ENCODE results near the gene OR1C1.

OR1C1 gene

DNA sequence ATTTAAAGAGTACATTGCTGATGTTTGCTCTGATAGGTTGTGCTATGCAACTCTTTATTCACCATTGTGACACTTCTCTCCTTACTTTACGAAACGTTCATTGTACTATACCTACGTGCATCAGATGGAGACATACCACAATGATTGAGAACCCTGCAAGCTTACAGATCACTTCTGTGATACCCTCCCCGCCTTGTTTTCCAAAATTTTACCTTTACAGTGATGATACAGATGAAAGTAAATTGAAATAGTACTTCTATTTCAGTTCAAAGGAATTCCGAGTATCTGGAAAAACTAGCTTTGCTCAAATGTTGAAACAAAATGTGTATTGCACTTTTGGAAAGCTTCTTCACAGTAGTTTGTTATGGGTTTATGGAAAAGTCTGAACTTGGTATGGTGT, 18.6 kb downstream of the OR1C1 start:
- Histone ChIP-seq H3K27me3 (ENCODE audit: low read depth, low read length) (peaks cover 8% of the 10 kb centered on the region), H3K36me3 (replicated peaks; ENCODE audit: low read depth, low read length) (no peaks in the 10 kb centered on the region), H4K20me1 (ENCODE audit: insufficient read depth, low read length) (no peaks in the 10 kb centered on the region), H3K4me2 (ENCODE audit: low read length) (no peak overlapping the region), H3K9me3 (ENCODE audit: insufficient read depth, low read length) (no peaks in the 10 kb centered on the region), H3K9ac (ENCODE audit: low read length) (no peak overlapping the region), H3K4me1 (ENCODE audit: low read length) (no peaks in the 10 kb centered on the region), H3K27ac (ENCODE audit: low read length) (no peak overlapping the region), H2AFZ (ENCODE audit: low read depth, low read length) (no peak overlapping the region), H3K79me2 (ENCODE audit: low read length) (no peaks in the 10 kb centered on the region), H3K4me3 (ENCODE audit: low read length) (no peak overlapping the region)
- TF ChIP-seq, protein P1, sequence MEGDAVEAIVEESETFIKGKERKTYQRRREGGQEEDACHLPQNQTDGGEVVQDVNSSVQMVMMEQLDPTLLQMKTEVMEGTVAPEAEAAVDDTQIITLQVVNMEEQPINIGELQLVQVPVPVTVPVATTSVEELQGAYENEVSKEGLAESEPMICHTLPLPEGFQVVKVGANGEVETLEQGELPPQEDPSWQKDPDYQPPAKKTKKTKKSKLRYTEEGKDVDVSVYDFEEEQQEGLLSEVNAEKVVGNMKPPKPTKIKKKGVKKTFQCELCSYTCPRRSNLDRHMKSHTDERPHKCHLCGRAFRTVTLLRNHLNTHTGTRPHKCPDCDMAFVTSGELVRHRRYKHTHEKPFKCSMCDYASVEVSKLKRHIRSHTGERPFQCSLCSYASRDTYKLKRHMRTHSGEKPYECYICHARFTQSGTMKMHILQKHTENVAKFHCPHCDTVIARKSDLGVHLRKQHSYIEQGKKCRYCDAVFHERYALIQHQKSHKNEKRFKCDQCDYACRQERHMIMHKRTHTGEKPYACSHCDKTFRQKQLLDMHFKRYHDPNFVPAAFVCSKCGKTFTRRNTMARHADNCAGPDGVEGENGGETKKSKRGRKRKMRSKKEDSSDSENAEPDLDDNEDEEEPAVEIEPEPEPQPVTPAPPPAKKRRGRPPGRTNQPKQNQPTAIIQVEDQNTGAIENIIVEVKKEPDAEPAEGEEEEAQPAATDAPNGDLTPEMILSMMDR (IDR thresholded peaks at IDR 0.05; ENCODE audit: low read depth, low read length): no peak
- TF ChIP-seq EZH2phosphoT487 (IDR thresholded peaks at IDR 0.05; ENCODE audit: low read depth): no peak

DNA sequence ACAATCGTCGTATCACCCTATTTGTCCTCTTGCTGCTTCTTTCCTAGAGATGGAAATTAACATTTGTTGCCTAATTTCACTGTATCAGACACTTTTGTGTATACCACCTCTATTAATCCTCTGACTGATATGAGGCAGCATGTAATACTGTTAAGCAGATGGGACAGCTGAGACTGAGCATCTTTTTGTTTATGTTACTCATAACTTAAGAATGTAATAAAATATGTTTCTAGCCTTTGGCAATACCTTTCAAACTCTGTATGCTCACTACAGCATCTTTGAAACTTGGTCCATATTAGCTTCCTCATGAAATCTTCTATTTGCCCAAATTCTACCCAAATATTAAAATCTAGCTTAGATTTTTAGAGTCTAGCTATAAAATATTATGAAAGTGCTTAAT, 19.6 kb downstream of the OR1C1 start:
- Histone ChIP-seq H3K36me3 (replicated peaks; ENCODE audit: low read depth, low read length) (no peaks in the 10 kb centered on the region), H3K9me3 (ENCODE audit: insufficient read depth, low read length) (no peaks in the 10 kb centered on the region), H4K20me1 (ENCODE audit: insufficient read depth, low read length) (no peaks in the 10 kb centered on the region), H3K27ac (ENCODE audit: low read length) (no peak overlapping the region), H3K79me2 (ENCODE audit: low read length) (no peaks in the 10 kb centered on the region), H3K27me3 (ENCODE audit: low read depth, low read length) (peaks cover 8% of the 10 kb centered on the region), H2AFZ (ENCODE audit: low read depth, low read length) (no peak overlapping the region), H3K4me3 (ENCODE audit: low read length) (no peak overlapping the region), H3K9ac (ENCODE audit: low read length) (no peak overlapping the region), H3K4me2 (ENCODE audit: low read length) (no peak overlapping the region), H3K4me1 (ENCODE audit: low read length) (no peaks in the 10 kb centered on the region)
- no peak for TF ChIP-seq EZH2phosphoT487 (IDR thresholded peaks at IDR 0.05; ENCODE audit: low read depth)
- TF ChIP-seq, protein P1 (IDR thresholded peaks at IDR 0.05; ENCODE audit: low read depth, low read length): no peak

DNA sequence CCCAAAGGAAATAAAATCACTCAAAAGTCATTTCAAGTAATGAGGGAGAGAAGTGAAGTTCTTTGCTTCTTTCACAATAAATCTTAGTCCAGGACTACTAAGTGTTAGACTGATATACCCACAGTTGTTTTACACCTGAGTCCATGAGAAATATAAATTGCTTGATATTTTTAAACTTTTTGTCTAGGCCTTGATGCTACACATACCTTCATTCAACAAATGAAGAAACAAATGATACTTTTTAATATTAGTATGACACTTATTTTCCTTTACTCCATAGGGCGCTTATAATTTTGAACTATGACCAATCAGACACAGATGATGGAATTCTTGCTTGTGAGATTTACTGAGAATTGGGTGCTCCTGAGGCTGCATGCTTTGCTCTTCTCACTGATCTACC, 22.0 kb downstream of the OR1C1 start, which contains the start of gene OR14K1:
OR14K1 (plus strand) TSS at position 301 of the 400 bp plus-strand sequence; CDS start at position 301, 0 bp downstream.
- no peak within 1 kb of the TSS for H3K4me3 ChIP-seq (ENCODE audit: low read length)
- H3K4me1 ChIP-seq (ENCODE audit: low read length): no peaks in the 10 kb centered on the region
- no peaks in the 10 kb centered on the region for H3K9me3 ChIP-seq (ENCODE audit: insufficient read depth, low read length)
- H3K36me3 ChIP-seq (replicated peaks; ENCODE audit: low read depth, low read length): no peaks in the 10 kb centered on the region
- H3K9ac ChIP-seq (ENCODE audit: low read length): no peak within 1 kb of the TSS
- no peaks in the 10 kb centered on the region for H4K20me1 ChIP-seq (ENCODE audit: insufficient read depth, low read length)
- peaks cover 8% of the 10 kb centered on the region for H3K27me3 ChIP-seq (ENCODE audit: low read depth, low read length)
- no peak within 1 kb of the TSS for H3K27ac ChIP-seq (ENCODE audit: low read length)
- no peak within 1 kb of the TSS for H3K4me2 ChIP-seq (ENCODE audit: low read length)
- TF ChIP-seq, protein P1 (IDR thresholded peaks at IDR 0.05; ENCODE audit: low read depth, low read length): no peak
- no peak for TF ChIP-seq EZH2phosphoT487 (IDR thresholded peaks at IDR 0.05; ENCODE audit: low read depth)
- H3K79me2 ChIP-seq (ENCODE audit: low read length): no peaks in the 10 kb centered on the region
- H2AFZ ChIP-seq (ENCODE audit: low read depth, low read length): no peak within 1 kb of the TSS

DNA sequence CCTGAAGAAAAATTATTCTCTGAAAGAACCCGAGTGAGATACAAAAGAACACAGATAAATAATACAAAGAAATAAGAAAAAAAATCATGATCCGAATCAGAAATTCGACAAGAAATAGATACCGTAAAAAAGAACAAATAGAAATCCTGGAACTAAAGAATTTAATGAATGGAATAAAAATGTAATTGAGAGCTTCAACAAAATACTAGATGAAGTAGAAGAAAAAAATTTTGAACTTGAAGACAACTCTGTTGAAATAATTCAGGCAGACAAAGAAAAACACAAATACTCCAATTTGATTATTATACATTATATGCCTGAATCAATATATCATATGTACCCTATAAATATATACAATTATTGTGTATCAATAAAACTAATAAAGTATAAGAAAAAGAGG, 39.1 kb downstream of the OR1C1 start:
- no peaks in the 10 kb centered on the region for H3K36me3 ChIP-seq (replicated peaks; ENCODE audit: low read depth, low read length)
- H2AFZ ChIP-seq (ENCODE audit: low read depth, low read length): no peak overlapping the region
- no peak overlapping the region for H3K9ac ChIP-seq (ENCODE audit: low read length)
- H3K4me1 ChIP-seq (ENCODE audit: low read length): no peaks in the 10 kb centered on the region
- no peaks in the 10 kb centered on the region for H3K9me3 ChIP-seq (ENCODE audit: insufficient read depth, low read length)
- no peaks in the 10 kb centered on the region for H4K20me1 ChIP-seq (ENCODE audit: insufficient read depth, low read length)
- H3K4me3 ChIP-seq (ENCODE audit: low read length): no peak overlapping the region
- no peak overlapping the region for H3K4me2 ChIP-seq (ENCODE audit: low read length)
- TF ChIP-seq, protein P1 (IDR thresholded peaks at IDR 0.05; ENCODE audit: low read depth, low read length): no peak
- no peak for TF ChIP-seq EZH2phosphoT487 (IDR thresholded peaks at IDR 0.05; ENCODE audit: low read depth)
- no peak overlapping the region for H3K27ac ChIP-seq (ENCODE audit: low read length)
- no peaks in the 10 kb centered on the region for H3K79me2 ChIP-seq (ENCODE audit: low read length)
- H3K27me3 ChIP-seq (ENCODE audit: low read depth, low read length): no peaks in the 10 kb centered on the region
